NB4 (cell line): ENCODE results near the gene LRRC56.

Experiments used
- MAX ChIP-seq: IDR thresholded peaks from 2 replicates; pipeline ENCODE4 v1.6.1; 2011; ENCODE audit warnings: low read depth, low read length
- MYC ChIP-seq: IDR thresholded peaks from 2 replicates; pipeline ENCODE4 v1.6.1; 2011; ENCODE audit warnings: low read depth, low read length
- POLR2A ChIP-seq: IDR thresholded peaks from 2 replicates; pipeline ENCODE4 v1.6.1; 2011; ENCODE audit warnings: mild to moderate bottlenecking; ENCODE audit not compliant: insufficient read length; ENCODE audit errors: extremely low read depth
- TF ChIP-seq, protein P1 (sequence below): IDR thresholded peaks from one replicate; pipeline ENCODE4 v1.5.1; 2012; ENCODE audit warnings: low read depth, low read length

- TF ChIP-seq, protein P1, sequence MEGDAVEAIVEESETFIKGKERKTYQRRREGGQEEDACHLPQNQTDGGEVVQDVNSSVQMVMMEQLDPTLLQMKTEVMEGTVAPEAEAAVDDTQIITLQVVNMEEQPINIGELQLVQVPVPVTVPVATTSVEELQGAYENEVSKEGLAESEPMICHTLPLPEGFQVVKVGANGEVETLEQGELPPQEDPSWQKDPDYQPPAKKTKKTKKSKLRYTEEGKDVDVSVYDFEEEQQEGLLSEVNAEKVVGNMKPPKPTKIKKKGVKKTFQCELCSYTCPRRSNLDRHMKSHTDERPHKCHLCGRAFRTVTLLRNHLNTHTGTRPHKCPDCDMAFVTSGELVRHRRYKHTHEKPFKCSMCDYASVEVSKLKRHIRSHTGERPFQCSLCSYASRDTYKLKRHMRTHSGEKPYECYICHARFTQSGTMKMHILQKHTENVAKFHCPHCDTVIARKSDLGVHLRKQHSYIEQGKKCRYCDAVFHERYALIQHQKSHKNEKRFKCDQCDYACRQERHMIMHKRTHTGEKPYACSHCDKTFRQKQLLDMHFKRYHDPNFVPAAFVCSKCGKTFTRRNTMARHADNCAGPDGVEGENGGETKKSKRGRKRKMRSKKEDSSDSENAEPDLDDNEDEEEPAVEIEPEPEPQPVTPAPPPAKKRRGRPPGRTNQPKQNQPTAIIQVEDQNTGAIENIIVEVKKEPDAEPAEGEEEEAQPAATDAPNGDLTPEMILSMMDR: no peak
- TF ChIP-seq MYC (no peak), MAX (no peak), POLR2A (no peak)
These were observed 13.4 kb downstream of the LRRC56 start for GRCh38 chr11:550746-551085.
